ENCODE measurements around the gene GPR146.
"Not testable (repeated sequence)": the region's sequence is repeated elsewhere in the genome, so short reads cannot be mapped to it uniquely, and the experiment has no call there.

GPR146 gene

DNA sequence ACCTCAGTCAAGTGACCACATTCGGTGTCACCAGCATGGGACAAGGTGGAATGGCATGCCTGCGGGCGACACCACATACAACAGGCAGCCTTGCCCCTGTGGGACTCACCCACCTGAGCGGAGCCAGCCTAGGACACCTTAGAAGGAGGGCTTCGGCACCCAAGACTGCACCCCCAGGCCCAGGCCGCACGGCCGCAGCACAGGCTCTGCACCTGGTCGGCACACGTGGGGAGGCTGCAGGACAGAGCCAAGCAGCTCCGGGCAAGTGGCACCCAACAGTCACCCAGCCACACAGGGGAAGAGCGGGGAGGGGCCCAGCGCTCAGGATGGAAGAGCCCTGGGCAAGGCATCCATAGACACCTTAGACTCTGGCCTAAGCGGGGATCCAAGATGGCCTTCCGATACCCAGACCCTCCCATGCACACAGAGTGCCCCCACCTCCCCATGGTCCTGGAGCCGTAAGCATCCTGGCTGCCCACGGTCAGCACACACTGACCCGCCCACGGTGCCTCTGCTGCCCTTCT, 27.4 kb downstream of the GPR146 start:
- no peak for DNase-seq (ENCODE audit: low read depth, low spot score)
- no peak overlapping the region for H3K27ac ChIP-seq

GRCh38 chr7:1073142-1073977, 29.0 kb downstream of the GPR146 start:
- DNase-seq (ENCODE audit: low read depth, low spot score): no peak
- no peak overlapping the region for H3K27ac ChIP-seq

GRCh38 chr7:1074018-1074417, 29.7 kb downstream of the GPR146 start:
- not testable (repeated sequence) for DNase-seq (ENCODE audit: low read depth, low spot score); H3K27ac ChIP-seq

DNA sequence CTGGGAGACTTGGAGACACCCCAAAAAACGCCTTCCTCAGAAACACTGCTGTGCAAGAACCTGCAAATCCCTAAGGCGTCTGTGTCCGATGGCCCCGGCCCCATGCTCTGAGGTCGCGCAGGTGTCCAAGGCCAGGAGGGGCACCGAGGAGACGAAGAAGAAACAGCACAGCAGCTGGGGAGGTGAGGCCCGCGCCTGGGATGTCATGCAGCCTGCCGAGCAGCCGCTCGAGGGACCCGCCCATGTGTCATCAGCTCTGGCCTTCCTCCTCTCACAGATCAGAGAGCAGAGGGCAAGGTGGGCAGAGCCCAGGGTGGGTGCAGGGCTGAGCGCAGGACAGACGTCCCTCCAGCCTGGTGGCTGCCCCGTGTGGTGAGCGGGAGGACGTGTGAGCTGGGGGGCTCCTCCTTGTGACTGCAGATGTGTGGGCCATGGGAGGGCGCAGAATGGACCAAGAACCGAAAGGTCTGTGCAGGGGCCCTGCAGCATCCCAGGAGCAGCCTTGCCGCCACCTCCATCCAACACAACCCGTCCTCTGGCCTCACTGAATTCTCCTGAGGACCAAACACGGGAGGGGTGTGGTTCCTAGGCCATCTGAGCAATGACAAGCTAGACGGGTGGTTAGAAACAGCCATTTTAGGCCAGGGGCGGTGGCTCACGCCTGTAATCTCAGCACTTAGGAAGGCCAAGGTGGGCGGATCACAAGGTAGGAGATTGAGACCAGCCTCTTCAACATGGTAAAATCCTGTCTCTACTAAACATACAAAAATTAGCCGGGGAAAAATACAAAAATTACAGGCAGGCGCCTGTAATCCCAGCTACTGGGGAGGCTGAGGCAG, 30.5 kb downstream of the GPR146 start:
- DNase-seq (ENCODE audit: low read depth, low spot score): no peak
- no peak overlapping the region for H3K27ac ChIP-seq

DNA sequence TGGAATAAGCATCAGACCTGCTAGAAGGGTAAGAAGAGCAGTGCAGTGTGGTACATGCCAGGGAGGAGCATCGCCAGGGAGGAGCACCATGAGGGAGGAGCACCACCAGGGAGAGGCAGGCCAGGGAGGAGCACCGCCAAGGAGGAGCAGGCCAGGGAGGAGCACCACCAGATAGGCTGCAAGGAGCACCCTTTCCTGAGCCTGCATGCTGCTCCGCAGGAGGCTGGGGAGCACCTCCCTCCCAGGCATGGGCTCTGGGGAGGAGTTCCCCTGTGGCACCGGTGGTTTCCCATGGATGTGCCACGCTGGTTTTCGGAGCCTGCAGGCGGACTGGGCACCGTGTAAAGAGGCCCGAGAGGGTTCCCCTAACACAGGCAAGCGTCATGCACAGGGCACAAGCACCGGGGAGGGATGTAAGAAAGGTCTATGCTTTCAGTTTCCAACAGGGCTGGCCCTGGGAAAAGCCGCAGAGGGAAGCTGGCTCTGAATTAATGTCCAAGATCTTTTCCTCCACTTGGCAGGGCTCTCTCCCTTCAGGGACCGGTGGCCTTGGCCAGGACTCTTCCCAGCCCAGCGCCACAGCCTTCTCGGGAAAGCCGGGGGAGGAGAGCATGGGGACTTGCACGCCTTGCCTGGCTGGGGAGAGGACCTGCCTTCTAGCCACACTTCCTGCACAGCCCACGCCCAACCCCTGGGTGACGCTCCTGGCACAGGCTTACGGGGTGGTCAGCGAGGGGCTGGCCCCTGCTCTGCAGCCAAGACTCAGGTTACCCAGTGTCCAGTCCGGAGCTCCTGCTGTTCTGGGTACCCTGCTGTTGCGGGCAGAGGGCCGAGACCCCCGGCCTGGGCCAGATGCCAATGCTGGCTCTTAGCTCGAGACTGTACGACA, 32.1 kb downstream of the GPR146 start:
- DNase-seq (ENCODE audit: low read depth, low spot score): no peak
- H3K27ac ChIP-seq: no peak overlapping the region

GRCh38 chr7:1078519-1078918, 34.2 kb downstream of the GPR146 start:
- DNase-seq (ENCODE audit: low read depth, low spot score): no peak
- H3K27ac ChIP-seq: no peak overlapping the region

DNA sequence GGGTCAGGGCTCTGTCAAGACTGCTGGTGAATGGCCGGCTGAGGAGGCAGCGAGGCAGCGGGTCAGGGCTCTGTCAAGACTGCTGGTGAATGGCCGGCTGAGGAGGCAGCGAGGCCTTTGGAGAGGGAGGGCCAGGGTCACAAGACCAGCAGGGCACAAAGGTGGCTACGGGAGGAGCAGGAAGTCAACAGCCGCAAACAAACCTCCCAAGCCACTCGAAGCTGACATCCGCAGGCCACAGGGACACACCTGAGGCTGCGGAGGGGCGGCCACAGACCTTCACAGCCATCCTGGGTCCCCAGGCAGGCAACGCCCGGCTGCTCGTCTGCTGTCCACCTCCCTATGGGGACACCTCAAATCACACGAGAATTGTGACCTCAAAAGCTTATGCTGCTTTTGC, 34.6 kb downstream of the GPR146 start:
- DNase-seq (ENCODE audit: low read depth, low spot score): no peak
- H3K27ac ChIP-seq: no peak overlapping the region

DNA sequence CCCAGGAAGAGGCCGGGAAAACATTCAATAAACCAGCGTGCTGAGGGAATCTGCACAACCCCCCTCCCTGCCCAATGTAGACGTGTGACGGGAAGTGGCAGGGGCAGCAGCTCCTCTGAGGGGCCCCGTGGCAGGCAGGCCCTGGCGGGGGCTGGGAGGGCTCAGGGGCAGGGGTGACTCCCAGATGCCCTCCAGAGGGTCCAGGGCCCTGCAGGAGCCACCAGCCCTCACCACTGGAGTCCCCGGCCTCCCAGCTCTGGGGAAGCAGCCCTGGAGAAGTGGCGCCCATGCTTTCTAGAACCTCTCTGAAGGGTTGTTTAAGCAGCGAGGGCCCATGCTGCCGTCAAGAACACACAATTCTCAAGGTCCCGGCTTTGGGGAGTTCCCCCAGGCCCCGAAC, 35.2 kb downstream of the GPR146 start:
- H3K27ac ChIP-seq: no peak overlapping the region

DNA sequence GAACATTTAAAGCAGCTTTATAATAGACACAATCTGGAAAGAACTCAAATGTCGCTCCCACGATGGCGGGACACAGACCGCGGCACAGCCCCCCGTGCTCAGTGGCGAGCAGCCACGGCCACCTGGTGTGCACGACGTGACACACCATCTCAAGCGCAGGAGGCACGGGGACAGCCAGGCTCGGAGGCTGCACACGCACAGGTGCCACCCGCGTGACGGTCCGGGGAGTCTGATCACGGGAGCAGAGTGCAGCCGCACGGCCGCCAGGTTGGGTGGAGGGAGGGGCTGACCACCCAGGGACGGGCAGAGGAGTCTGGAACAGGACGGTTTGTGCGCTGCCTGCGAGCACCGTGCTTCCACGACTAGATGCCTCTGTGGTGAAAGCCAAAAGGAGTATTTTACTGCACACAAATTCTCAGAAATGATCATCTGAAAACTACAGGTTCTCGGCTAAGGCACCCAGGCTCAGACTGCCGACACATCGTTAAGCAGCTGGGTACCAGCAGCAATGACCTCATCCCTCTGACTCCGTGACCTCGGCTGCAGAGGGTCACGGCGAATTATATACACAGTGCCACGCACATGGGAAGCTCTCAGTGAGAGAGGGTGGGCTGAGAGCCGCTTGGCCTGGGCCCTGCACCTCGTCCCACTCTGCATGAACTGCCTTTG, 36.0 kb downstream of the GPR146 start:
- no peak overlapping the region for H3K27ac ChIP-seq

More for the DNA sequence above, 35.2 kb downstream of the GPR146 start:
- no peak for DNase-seq (ENCODE audit: low read depth, low spot score)

DNA sequence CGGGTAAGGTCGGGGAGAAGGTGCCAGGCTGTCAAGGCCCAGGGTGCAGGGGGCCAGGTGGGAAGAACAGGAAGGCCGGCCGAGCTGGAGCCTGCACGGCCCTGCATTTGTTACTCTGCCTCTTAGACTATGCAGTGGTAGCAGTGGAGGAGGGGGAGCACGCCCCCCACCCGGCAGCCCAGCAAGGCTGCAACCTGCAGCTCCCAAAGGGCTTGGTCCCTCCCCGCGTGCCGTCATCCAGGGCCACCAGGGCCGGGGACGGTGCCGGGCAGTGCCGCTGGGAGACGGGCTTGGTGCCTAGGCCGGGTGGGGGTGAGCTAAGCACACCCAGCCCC, 36.5 kb downstream of the GPR146 start:
- no peak overlapping the region for H3K27ac ChIP-seq

More for the DNA sequence above, 36.0 kb downstream of the GPR146 start:
- DNase-seq (ENCODE audit: low read depth, low spot score): no peak

DNA sequence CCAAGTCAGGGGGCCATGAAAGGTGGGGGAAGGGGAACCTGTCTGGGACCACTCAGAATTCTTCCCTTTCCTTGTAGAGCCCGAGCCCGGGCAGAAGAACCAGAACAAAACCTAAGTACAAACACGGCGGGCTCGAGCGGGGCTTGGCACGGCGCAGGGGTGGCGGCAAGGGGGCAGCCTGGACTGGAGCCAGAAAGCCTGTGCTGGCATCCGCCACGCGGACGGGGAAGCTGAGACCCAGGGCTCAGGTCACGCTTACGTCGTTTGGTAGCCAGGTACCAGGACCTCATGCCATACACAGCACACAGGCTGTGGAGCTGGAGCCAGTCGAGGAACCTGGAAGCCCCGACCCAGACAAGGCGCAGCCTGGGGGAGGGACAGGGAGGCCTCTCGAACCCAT, 37.0 kb downstream of the GPR146 start:
- H3K27ac ChIP-seq: no peak overlapping the region
- no peak for DNase-seq (ENCODE audit: low read depth, low spot score)

More for the DNA sequence above, 36.5 kb downstream of the GPR146 start:
- DNase-seq (ENCODE audit: low read depth, low spot score): no peak

GRCh38 chr7:1081931-1082401, 37.6 kb downstream of the GPR146 start:
- no peak for DNase-seq (ENCODE audit: low read depth, low spot score)
- H3K27ac ChIP-seq: no peak overlapping the region

DNA sequence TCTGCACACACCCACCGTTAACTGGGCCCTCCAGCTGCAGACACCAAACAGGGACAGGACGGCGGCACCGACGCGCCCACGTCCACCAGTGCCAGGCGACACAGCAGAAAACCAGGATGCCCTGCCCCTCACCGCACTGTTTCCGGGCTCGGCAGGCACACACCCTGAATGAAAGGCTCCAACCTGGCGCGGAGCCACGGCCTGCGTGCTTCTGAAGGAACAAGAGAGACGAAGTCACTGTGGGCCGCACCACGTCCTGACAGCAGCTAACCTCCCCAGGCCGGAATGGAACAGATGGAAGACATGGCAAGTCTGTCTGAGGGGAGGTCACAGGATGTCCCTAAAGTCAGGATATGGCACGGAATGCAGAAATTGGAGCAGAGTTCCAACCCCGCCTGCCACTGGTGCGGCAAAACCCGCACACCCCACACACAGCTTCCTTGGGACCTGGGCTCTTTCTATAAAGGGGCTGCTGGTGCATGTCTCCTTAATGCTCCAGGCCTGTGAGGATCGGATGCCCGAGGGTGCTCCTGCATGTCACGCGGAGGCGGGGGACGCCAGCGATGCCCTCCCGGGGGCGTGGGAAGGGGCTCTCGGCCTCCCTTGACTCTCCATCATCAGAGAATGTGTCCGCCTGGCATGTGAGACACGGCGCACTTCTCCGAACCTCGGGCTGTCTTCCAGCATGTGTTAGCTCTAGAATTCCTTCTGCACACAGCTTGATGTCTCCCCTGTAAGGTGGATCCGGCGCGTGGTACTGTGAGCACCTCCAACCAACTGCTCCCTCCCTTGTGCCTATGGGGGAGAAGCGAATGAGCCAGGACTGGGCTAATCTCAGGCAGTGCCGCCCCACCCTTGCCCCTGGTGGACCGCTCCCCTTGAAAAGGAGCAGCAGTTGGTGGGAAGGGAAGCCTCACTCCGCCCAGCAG, 39.6 kb downstream of the GPR146 start:
- DNase-seq (ENCODE audit: low read depth, low spot score): no peak
- H3K27ac ChIP-seq: no peak overlapping the region

DNA sequence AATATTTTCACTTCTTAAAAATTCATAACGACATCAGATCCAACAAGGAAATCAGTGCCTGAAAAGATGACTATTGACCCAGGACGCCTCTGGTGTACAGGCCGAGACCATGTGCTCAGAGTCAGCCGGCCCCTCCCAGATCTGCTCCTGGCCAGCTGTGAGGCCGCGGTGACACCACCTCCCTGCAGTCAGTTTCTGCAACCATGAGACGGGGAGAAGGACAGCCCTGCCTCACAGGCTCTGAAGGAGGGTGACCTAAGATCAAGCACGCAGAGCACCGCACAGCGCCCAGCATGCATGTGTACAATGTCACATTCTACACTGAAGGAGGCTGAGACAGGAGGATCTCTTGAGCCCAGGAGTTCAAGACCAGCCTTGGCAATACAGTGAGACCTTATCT, 40.9 kb downstream of the GPR146 start:
- no peak for DNase-seq (ENCODE audit: low read depth, low spot score)
- no peak overlapping the region for H3K27ac ChIP-seq

DNA sequence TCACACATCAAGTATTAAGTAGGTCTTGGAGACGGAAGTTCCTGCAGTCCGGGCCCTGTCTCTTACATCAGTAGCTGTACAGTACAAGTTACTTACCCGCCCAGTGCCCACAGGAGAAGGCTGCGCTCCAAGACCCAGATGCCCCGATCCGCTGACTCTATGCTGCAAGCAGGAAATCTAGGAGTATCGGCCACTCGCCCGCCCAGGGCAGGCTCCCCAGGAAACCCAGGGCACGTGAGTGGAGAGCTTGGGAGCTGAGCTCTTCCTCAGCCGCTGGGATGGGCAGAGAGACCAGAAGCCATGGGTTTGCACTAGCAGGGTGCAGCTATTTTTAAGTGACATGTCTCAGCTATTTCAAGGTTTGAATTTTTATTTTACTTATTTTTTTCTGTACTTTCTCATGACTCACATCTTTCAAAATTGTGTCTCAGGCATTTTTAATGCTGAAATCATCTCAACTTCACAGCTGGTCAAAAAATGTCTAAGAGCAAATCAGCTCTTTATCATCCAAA, 41.6 kb downstream of the GPR146 start:
- H3K27ac ChIP-seq: no peak overlapping the region
- no peak for DNase-seq (ENCODE audit: low read depth, low spot score)

DNA sequence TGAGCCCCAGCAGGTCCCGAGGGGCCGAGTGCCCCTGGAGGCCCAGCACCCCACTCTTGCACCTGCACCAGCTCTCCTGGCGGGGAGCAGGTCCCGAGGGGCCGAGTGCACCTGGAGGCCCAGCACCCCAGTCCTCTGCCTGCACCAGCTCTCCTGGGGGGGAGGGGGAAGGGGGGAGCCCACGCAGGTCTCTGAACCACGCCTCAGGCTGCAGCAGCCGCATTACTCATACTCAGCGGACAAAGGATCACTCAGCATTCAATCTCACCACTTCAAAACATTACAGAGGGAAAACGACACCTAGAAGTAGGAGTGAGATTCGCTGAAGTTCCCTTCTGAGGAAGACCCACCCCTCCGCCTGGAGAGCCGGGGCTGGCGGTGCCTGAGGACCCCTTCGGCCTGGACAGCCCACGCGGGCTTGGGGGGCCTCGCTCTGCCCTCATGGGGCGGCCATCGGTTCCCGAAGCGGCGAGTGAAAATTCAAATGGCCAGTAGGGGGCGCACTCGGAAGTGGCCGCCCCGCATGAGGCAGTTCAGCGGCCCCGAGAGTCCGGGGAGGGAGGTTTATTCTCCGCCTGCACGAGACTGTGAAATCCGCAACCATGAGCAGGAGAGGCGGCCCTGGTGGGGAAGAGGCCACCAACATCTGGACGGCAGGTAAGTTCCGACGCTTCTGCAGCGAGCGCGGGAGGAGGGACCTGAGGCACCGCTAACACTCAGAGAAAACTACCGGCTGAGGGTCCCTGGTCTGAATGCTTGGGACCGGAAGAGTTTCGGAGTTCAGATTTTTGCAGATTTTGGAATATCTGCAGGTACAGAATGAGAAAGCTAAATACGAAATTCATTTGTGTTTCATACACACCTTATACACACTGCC, 42.5 kb downstream of the GPR146 start:
- no peak for DNase-seq (ENCODE audit: low read depth, low spot score)
- H3K27ac ChIP-seq: no peak overlapping the region

DNA sequence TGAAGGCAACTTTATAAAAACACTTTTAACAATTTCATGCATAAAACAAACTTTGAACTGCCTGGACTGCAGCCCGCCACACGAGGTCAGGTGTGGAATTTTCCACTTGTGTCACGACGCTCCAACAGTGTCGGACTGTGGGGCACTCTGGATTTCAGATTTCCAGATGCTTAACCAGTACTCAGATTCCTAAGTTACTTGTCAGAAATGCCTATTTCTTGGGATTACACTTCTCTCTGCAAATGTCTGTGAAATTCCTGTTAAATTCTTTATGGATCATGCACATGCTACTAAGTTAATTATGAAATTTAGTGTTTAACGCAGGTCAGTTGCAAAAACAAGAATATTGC, 43.1 kb downstream of the GPR146 start:
- no peak for DNase-seq (ENCODE audit: low read depth, low spot score)
- no peak overlapping the region for H3K27ac ChIP-seq
